ENCODE results near the gene HIVEP1.
"Not testable (repeated sequence)": the region's sequence is repeated elsewhere in the genome, so short reads cannot be mapped to it uniquely, and the experiment has no call there.

HIVEP1 gene

GRCh38 chr6:12101653-12102312 lies 89.7 kb downstream of the HIVEP1 start:
- TF ChIP-seq CTCF (IDR thresholded peaks at IDR 0.05; ENCODE audit: low read depth, low read length): no peak

GRCh38 chr6:12102350-12102749 lies 90.2 kb downstream of the HIVEP1 start:
- no peak for DNase-seq

More at GRCh38 chr6:12101653-12102312, 89.7 kb downstream of the HIVEP1 start:
- H3K4me1 ChIP-seq: peaks cover 15% of the 10 kb centered on the region
- no peak for DNase-seq
- H3K36me3 ChIP-seq: no peaks in the 10 kb centered on the region
- no peak overlapping the region for H3K4me3 ChIP-seq (ENCODE audit: low read depth, low read length)
- H3K9me3 ChIP-seq: no peaks in the 10 kb centered on the region
- no peaks in the 10 kb centered on the region for H3K27me3 ChIP-seq

GRCh38 chr6:12103158-12103557 lies 91.0 kb downstream of the HIVEP1 start:
- no peaks in the 10 kb centered on the region for H3K9me3 ChIP-seq
- peaks cover 15% of the 10 kb centered on the region for H3K4me1 ChIP-seq
- TF ChIP-seq CTCF (IDR thresholded peaks at IDR 0.05; ENCODE audit: low read depth, low read length): no peak
- H3K4me3 ChIP-seq (ENCODE audit: low read depth, low read length): no peak overlapping the region
- H3K36me3 ChIP-seq: no peaks in the 10 kb centered on the region
- peak; percentile 47 for DNase-seq
- no peaks in the 10 kb centered on the region for H3K27me3 ChIP-seq

More at GRCh38 chr6:12102350-12102749, 90.2 kb downstream of the HIVEP1 start:
- Histone ChIP-seq H3K9me3 (no peaks in the 10 kb centered on the region), H3K4me3 (ENCODE audit: low read depth, low read length) (no peak overlapping the region), H3K4me1 (peaks cover 15% of the 10 kb centered on the region), H3K36me3 (no peaks in the 10 kb centered on the region), H3K27me3 (no peaks in the 10 kb centered on the region)
- TF ChIP-seq CTCF (IDR thresholded peaks at IDR 0.05; ENCODE audit: low read depth, low read length): no peak

- Histone ChIP-seq H3K36me3 (no peaks in the 10 kb centered on the region), H3K4me1 (peaks cover 15% of the 10 kb centered on the region), H3K27me3 (no peaks in the 10 kb centered on the region), H3K4me3 (ENCODE audit: low read depth, low read length) (no peak overlapping the region), H3K9me3 (no peaks in the 10 kb centered on the region)
- DNase-seq: no peak
- no peak for TF ChIP-seq CTCF (IDR thresholded peaks at IDR 0.05; ENCODE audit: low read depth, low read length)
These were observed 93.2 kb downstream of the HIVEP1 start for GRCh38 chr6:12105271-12105670.

GRCh38 chr6:12108376-12108775 lies 96.3 kb downstream of the HIVEP1 start:
- not testable (repeated sequence) for H3K4me3 ChIP-seq (ENCODE audit: low read depth, low read length); DNase-seq; H3K36me3 ChIP-seq

GRCh38 chr6:12110523-12111362 lies 98.6 kb downstream of the HIVEP1 start:
- no peak for DNase-seq
- H3K9me3 ChIP-seq: no peaks in the 10 kb centered on the region
- H3K4me1 ChIP-seq: peaks cover 9% of the 10 kb centered on the region
- no peaks in the 10 kb centered on the region for H3K27me3 ChIP-seq
- H3K4me3 ChIP-seq (ENCODE audit: low read depth, low read length): no peak overlapping the region
- H3K36me3 ChIP-seq: no peaks in the 10 kb centered on the region
- no peak for TF ChIP-seq CTCF (IDR thresholded peaks at IDR 0.05; ENCODE audit: low read depth, low read length)

More at GRCh38 chr6:12108376-12108775, 96.3 kb downstream of the HIVEP1 start:
- H3K27me3 ChIP-seq, H3K9me3 ChIP-seq: not testable (repeated sequence)
- peaks cover 15% of the 10 kb centered on the region for H3K4me1 ChIP-seq

All from BE2C (cell line).